Measurements from ENCODE around the gene CEP112. TPM values are rescaled to one million over a fixed set of nuclear protein-coding genes. Genes with fewer than 3 reads are reported as not detected.

The CEP112 gene
- total and polyA plus RNA-seq, 8 donors, result 8.4 to 11.4 (median 9.8) TPM

DNA sequence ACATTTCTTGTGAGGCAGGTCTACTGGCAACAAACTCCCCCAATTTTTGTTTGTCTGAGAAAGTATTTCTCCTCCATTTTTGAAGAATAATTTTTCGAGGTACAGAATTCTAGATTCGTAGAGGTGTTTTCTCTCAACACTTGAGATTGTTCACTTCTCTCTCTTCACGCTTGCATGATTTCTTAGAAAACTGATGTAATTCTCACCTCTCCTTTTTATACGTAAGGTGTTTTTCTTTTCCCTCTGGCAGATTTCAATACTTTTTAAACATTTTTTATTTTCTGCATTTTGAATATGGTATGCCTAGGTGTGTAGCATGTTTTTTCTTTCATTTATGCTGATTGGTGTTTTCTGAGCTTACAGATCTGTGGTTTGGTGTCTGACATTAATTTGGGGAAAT, 429.0 kb downstream of the CEP112 start:
- DNase-seq (no peak), ATAC-seq (no peak), FAIRE-seq (no peak)
- Histone ChIP-seq H3K27ac (no peak overlapping the region), H3K9me3 (no peaks in the 10 kb centered on the region), H3K27me3 (no peaks in the 10 kb centered on the region), H3K36me3 (no peaks in the 10 kb centered on the region), H3K4me1 (no peaks in the 10 kb centered on the region), H3K4me3 (no peak overlapping the region)
- TF ChIP-seq, protein P1, sequence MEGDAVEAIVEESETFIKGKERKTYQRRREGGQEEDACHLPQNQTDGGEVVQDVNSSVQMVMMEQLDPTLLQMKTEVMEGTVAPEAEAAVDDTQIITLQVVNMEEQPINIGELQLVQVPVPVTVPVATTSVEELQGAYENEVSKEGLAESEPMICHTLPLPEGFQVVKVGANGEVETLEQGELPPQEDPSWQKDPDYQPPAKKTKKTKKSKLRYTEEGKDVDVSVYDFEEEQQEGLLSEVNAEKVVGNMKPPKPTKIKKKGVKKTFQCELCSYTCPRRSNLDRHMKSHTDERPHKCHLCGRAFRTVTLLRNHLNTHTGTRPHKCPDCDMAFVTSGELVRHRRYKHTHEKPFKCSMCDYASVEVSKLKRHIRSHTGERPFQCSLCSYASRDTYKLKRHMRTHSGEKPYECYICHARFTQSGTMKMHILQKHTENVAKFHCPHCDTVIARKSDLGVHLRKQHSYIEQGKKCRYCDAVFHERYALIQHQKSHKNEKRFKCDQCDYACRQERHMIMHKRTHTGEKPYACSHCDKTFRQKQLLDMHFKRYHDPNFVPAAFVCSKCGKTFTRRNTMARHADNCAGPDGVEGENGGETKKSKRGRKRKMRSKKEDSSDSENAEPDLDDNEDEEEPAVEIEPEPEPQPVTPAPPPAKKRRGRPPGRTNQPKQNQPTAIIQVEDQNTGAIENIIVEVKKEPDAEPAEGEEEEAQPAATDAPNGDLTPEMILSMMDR (IDR thresholded peaks at IDR 0.05), result no peak
- WGBS, 2 donors, result 90 to 96% methylated on average over 4 of the region's 4 CpGs
- intact Hi-C loops (cut with DNase I), result no loop called here

DNA sequence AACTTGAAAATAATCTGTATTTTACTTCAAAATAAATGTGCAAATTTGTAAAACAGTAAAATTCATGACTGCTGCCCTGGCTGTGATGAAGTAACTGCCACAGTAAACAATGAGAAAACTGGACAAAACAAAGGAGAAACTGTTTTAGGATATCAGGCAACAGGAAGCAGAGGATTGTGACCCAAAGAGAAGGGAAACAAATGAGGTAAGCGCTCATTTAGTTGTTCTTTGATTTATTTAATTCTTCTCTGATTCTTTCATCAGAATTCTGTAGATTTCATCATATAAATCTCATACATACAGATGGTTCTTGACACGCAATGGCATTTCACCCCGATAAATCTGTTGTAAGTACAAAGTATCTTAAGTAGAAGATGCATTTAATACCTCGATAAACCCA, 432.4 kb downstream of the CEP112 start:
- H3K4me1 ChIP-seq, result no peaks in the 10 kb centered on the region
- no peak overlapping the region for H3K27ac ChIP-seq
- FAIRE-seq, result no peak
- 93% methylated on average over 4 of the region's 4 CpGs for WGBS, 2 donors
- no peaks in the 10 kb centered on the region for H3K9me3 ChIP-seq
- no peak overlapping the region for H3K4me3 ChIP-seq
- intact Hi-C loops (cut with DNase I), result no loop called here
- TF ChIP-seq, protein P1 (IDR thresholded peaks at IDR 0.05), result no peak
- no peaks in the 10 kb centered on the region for H3K36me3 ChIP-seq
- H3K27me3 ChIP-seq, result no peaks in the 10 kb centered on the region
- no peak for DNase-seq
- ATAC-seq, result no peak

DNA sequence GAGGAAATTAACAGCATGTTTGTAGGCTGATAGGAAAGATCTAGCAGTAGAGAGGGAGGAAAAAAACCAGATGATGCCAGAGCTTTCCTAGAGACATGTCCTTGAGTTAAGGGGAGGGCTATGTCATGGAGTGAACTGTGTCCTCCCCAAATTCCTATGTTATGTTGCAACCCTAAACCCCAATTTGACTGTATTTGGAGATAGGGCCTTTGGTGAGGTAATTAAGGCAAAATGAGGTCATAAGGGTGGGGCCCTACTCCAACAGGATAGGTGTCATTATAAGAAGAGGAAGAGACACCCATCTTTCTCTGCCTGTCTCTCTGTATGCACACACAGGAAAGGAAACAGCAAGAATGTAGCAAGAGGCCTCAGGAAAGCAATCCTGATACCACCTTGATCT, 435.2 kb downstream of the CEP112 start:
- H3K36me3 ChIP-seq, result no peaks in the 10 kb centered on the region
- H3K27ac ChIP-seq, result no peak overlapping the region
- TF ChIP-seq, protein P1 (IDR thresholded peaks at IDR 0.05), result no peak
- no peaks in the 10 kb centered on the region for H3K9me3 ChIP-seq
- DNase-seq (no peak), ATAC-seq (no peak), FAIRE-seq (no peak)
- no peaks in the 10 kb centered on the region for H3K27me3 ChIP-seq
- H3K4me1 ChIP-seq, result peaks cover 0 to 4% (median 0%) of the 10 kb centered on the region in 3 donors
- intact Hi-C loops (cut with DNase I), result no loop called here
- no peak overlapping the region for H3K4me3 ChIP-seq

DNA sequence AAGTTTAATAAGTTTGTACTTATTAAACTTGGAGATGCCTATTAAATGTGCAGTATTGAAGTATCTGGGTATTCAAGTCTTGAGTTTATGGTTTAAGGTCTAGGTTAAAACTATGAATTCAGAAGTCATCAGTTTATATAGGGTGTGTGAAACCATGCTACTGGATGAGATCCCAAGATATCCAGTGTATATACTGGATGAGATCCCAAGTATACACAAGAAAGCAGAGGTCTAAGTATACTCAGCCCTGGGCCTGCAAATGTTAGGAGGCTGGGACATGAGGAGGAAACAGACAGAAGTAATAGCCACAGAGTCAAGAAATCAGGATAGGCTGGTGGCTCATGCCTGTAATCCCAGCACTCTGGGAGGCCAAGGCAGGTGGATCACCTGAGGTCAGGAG, 436.1 kb downstream of the CEP112 start:
- intact Hi-C loops (cut with DNase I), result no loop called here
- H3K27ac ChIP-seq, result no peak overlapping the region
- H3K4me3 ChIP-seq, result no peak overlapping the region
- FAIRE-seq (no peak), ATAC-seq (no peak), DNase-seq (no peak)
- H3K27me3 ChIP-seq, result no peaks in the 10 kb centered on the region
- peaks cover 6 to 9% (median 7%) of the 10 kb centered on the region in 3 donors for H3K4me1 ChIP-seq
- TF ChIP-seq, protein P1 (IDR thresholded peaks at IDR 0.05), result no peak
- H3K36me3 ChIP-seq, result no peaks in the 10 kb centered on the region
- no peaks in the 10 kb centered on the region for H3K9me3 ChIP-seq

DNA sequence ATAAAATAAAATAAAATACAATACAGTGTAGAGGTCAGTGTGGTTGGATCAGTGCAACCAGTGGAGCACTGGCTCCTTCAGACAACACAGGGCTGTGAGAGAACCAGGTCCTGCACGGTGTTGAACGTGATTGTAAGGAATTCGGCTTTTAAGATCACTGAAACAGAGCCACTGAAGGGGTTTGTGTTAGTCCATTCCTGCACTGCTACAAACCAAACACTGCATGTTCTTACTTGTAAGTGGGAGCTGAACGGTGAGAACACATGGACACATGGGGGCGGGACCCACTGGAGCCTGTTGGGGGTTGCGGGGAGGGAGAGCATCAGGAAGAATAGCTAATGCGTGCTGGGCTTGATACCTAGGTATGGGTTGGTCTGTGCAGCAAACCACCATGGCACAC, 437.3 kb downstream of the CEP112 start:
- H3K27ac ChIP-seq, result no peak overlapping the region
- TF ChIP-seq, protein P1 (IDR thresholded peaks at IDR 0.05), result no peak
- FAIRE-seq, result no peak
- H3K4me1 ChIP-seq, result peaks cover 10 to 19% (median 18%) of the 10 kb centered on the region in 3 donors
- no peak for ATAC-seq
- H3K36me3 ChIP-seq, result no peaks in the 10 kb centered on the region
- H3K9me3 ChIP-seq, result no peaks in the 10 kb centered on the region
- intact Hi-C loops (cut with DNase I), result no loop called here
- WGBS, 2 donors, result 96 to 98% methylated on average over 7 of the region's 7 CpGs
- no peak for DNase-seq
- no peak overlapping the region for H3K4me3 ChIP-seq
- H3K27me3 ChIP-seq, result no peaks in the 10 kb centered on the region
